CD4-positive, alpha-beta memory T cell (primary cell): ENCODE measurements around the gene HUWE1. TPM values are rescaled to one million over a fixed set of nuclear protein-coding genes. Genes with fewer than 3 reads are reported as not detected.
A peak's percentile ranks its signal among the peaks of the same experiment; 100 is the strongest.

ENCODE experiments used
- CTCF ChIA-PET: fragments of 350-600 bp; sonication (Branson Sonifier 250); formaldehyde crosslinking; loops from one replicate; lab custom pipeline; 2021; ENCODE audit warnings: inconsistent platforms; ENCODE audit not compliant: partially characterized antibody; lab: Charles Lee
- POLR2A ChIA-PET: fragments of 350-600 bp; sonication (Branson Sonifier 250); formaldehyde crosslinking; loops from one replicate; lab custom pipeline; 2021; ENCODE audit not compliant: partially characterized antibody; lab: Charles Lee
- DNase-seq, 5 donors: peaks; one replicate each; pipeline versions ENCODE4 v3.0.0 to v3.0.0-alpha.2; 2020 to 2022; ENCODE audit warnings: mixed read lengths in 1 of 5
- H3K27ac ChIP-seq: one replicate; pipeline ENCODE4 v1.7.0; 2013; ENCODE audit warnings: low read depth, low read length
- H3K27me3 ChIP-seq: 2 replicates; pipeline ENCODE4 v1.7.0; 2013; ENCODE audit warnings: mild to moderate bottlenecking, low read length, moderate library complexity; ENCODE audit not compliant: insufficient read depth
- H3K36me3 ChIP-seq: 2 replicates; pipeline ENCODE4 v1.7.0; 2013; ENCODE audit warnings: mild to moderate bottlenecking, low read length, moderate library complexity; ENCODE audit not compliant: insufficient read depth
- H3K4me1 ChIP-seq: 2 replicates; pipeline ENCODE4 v1.7.0; 2013; ENCODE audit warnings: mild to moderate bottlenecking, low read length, moderate library complexity; ENCODE audit not compliant: insufficient read depth
- H3K4me3 ChIP-seq, 2 donors: one replicate each; pipeline ENCODE4 v1.7.0; 2013; ENCODE audit warnings: low read length in 2 of 2, mild to moderate bottlenecking in 1 of 2
- H3K9me3 ChIP-seq, 2 donors: one replicate each; pipeline ENCODE4 v1.7.0; 2013; ENCODE audit warnings: low read length in 2 of 2, control low read depth in 1 of 2; ENCODE audit not compliant: control insufficient read depth in 1 of 2
- H3K27ac Mint-ChIP-seq, 7 donors: one replicate each; pipeline ENCODE4 v1.8.0; 2020 to 2021; ENCODE audit warnings: mixed read lengths in 7 of 7, mild to moderate bottlenecking in 6 of 7, inconsistent platforms in 3 of 7, moderate library complexity in 3 of 7
- H3K27me3 Mint-ChIP-seq, 2 donors: one replicate each; pipeline ENCODE4 v1.8.0; 2020 to 2021; ENCODE audit warnings: mixed read lengths in 2 of 2
- H3K36me3 Mint-ChIP-seq, 2 donors: one replicate each; pipeline ENCODE4 v1.8.0; 2020 to 2021; ENCODE audit warnings: mixed read lengths in 2 of 2, inconsistent platforms in 1 of 2, mild to moderate bottlenecking in 1 of 2
- H3K4me1 Mint-ChIP-seq, 4 donors: one replicate each; pipeline ENCODE4 v1.8.0; 2020 to 2021; ENCODE audit warnings: mixed read lengths in 4 of 4, mild to moderate bottlenecking in 1 of 4
- H3K4me3 Mint-ChIP-seq, 8 donors: one replicate each; pipeline ENCODE4 v1.8.0; 2020 to 2021; ENCODE audit warnings: mixed read lengths in 8 of 8, mild to moderate bottlenecking in 7 of 8, moderate library complexity in 6 of 8, inconsistent platforms in 3 of 8
- H3K9me3 Mint-ChIP-seq, 8 donors: one replicate each; pipeline ENCODE4 v1.8.0; 2020 to 2021; ENCODE audit warnings: mixed read lengths in 8 of 8, mild to moderate bottlenecking in 5 of 8, inconsistent platforms in 3 of 8, moderate library complexity in 1 of 8
- intact Hi-C: fragments of 100-400 bp; cut with micrococcal nuclease; formaldehyde crosslinking; loops from one replicate; pipeline ENCODE4 v1.15.1; 2023
- polyA plus RNA-seq, 2 donors: library from polyadenylated mRNA; unstranded; fragments of 300-500 nt; fragmentation: Illumina TruSeq; gene quantifications; one replicate each; pipeline ENCODE4 v1.2.3, GENCODE V29; 2021
- total RNA-seq, 2 experiments: library from RNA; stranded (reverse); gene quantifications; one replicate each; pipeline ENCODE4 v1.2.3, GENCODE V29; 2021

The HUWE1 gene
- total and polyA plus RNA-seq, 4 experiments from 2014 or later = 3.3 to 202 (median 97.7) TPM

- Mint-ChIP-seq H3K36me3 (peaks cover 5 to 59% of the 10 kb centered on the region in 2 donors), H3K27me3 (no peaks in the 10 kb centered on the region), H3K27ac (no peak overlapping the region), H3K4me3 (no peak overlapping the region), H3K4me1 (no peaks in the 10 kb centered on the region), H3K9me3 (no peaks in the 10 kb centered on the region)
- H3K4me3 ChIP-seq = no peak overlapping the region
- ChIA-PET CTCF (no interaction called here), POLR2A (no interaction called here)
- H3K27me3 ChIP-seq = no peaks in the 10 kb centered on the region
- H3K27ac ChIP-seq = no peak overlapping the region
- H3K4me1 ChIP-seq = no peaks in the 10 kb centered on the region
- no peak for DNase-seq
- H3K36me3 ChIP-seq = peaks cover 52% of the 10 kb centered on the region
- no peaks in the 10 kb centered on the region for H3K9me3 ChIP-seq
- intact Hi-C loops = no loop called here
These were observed 86.6 kb downstream of the HUWE1 start for GRCh38 chrX:53599781-53600396.

GRCh38 chrX:53598169-53598568, 88.3 kb downstream of the HUWE1 start:
- H3K4me1 Mint-ChIP-seq = no peaks in the 10 kb centered on the region
- POLR2A ChIA-PET = no interaction called here
- H3K27me3 Mint-ChIP-seq = no peaks in the 10 kb centered on the region
- H3K27me3 ChIP-seq = no peaks in the 10 kb centered on the region
- CTCF ChIA-PET = no interaction called here
- intact Hi-C loops = no loop called here
- peak overlapping the region in 1 of 7 donors; percentile 76 for H3K27ac Mint-ChIP-seq
- H3K4me3 ChIP-seq = no peak overlapping the region
- peaks cover 47% of the 10 kb centered on the region for H3K36me3 ChIP-seq
- no peak overlapping the region for H3K27ac ChIP-seq
- no peak overlapping the region for H3K4me3 Mint-ChIP-seq
- no peaks in the 10 kb centered on the region for H3K9me3 ChIP-seq
- no peaks in the 10 kb centered on the region for H3K9me3 Mint-ChIP-seq
- no peak for DNase-seq
- peaks cover 0 to 62% of the 10 kb centered on the region in 2 donors for H3K36me3 Mint-ChIP-seq
- no peaks in the 10 kb centered on the region for H3K4me1 ChIP-seq

GRCh38 chrX:53595266-53595810, 91.2 kb downstream of the HUWE1 start:
- no peaks in the 10 kb centered on the region for H3K9me3 Mint-ChIP-seq

GRCh38 chrX:53594354-53594753, 92.2 kb downstream of the HUWE1 start:
- Histone ChIP-seq H3K4me1 (no peaks in the 10 kb centered on the region), H3K36me3 (peaks cover 62% of the 10 kb centered on the region), H3K27ac (no peak overlapping the region), H3K9me3 (no peaks in the 10 kb centered on the region), H3K27me3 (no peaks in the 10 kb centered on the region), H3K4me3 (no peak overlapping the region)
- POLR2A ChIA-PET = no interaction called here
- Mint-ChIP-seq H3K4me3 (no peak overlapping the region), H3K36me3 (peaks cover 12 to 75% of the 10 kb centered on the region in 2 donors), H3K27ac (no peak overlapping the region), H3K27me3 (no peaks in the 10 kb centered on the region), H3K9me3 (no peaks in the 10 kb centered on the region), H3K4me1 (no peaks in the 10 kb centered on the region)
- no peak for DNase-seq
- intact Hi-C loops = no loop called here
- CTCF ChIA-PET = no interaction called here

More at GRCh38 chrX:53595266-53595810, 91.2 kb downstream of the HUWE1 start:
- POLR2A ChIA-PET = no interaction called here
- Histone ChIP-seq H3K36me3 (peaks cover 60% of the 10 kb centered on the region), H3K27me3 (no peaks in the 10 kb centered on the region), H3K27ac (no peak overlapping the region), H3K4me1 (no peaks in the 10 kb centered on the region), H3K4me3 (no peak overlapping the region), H3K9me3 (no peaks in the 10 kb centered on the region)
- Mint-ChIP-seq H3K4me3 (no peak overlapping the region), H3K27ac (no peak overlapping the region), H3K27me3 (no peaks in the 10 kb centered on the region), H3K36me3 (peaks cover 9 to 75% of the 10 kb centered on the region in 2 donors), H3K4me1 (no peaks in the 10 kb centered on the region)
- DNase-seq = no peak
- CTCF ChIA-PET = no interaction called here
- intact Hi-C loops = no loop called here

GRCh38 chrX:53587795-53588420, 98.6 kb downstream of the HUWE1 start:
- H3K36me3 Mint-ChIP-seq = peaks cover 28 to 84% of the 10 kb centered on the region in 2 donors
- peak overlapping the region in 1 of 7 donors; percentile 75 for H3K27ac Mint-ChIP-seq
- Histone ChIP-seq H3K27ac (no peak overlapping the region), H3K27me3 (no peaks in the 10 kb centered on the region), H3K36me3 (peaks cover 90% of the 10 kb centered on the region), H3K4me3 (no peak overlapping the region), H3K9me3 (no peaks in the 10 kb centered on the region), H3K4me1 (no peaks in the 10 kb centered on the region)
- H3K9me3 Mint-ChIP-seq = no peaks in the 10 kb centered on the region
- CTCF ChIA-PET = no interaction called here
- DNase-seq = no peak
- intact Hi-C loops = no loop called here
- no peak overlapping the region for H3K4me3 Mint-ChIP-seq
- POLR2A ChIA-PET = no interaction called here
- no peaks in the 10 kb centered on the region for H3K27me3 Mint-ChIP-seq
- no peaks in the 10 kb centered on the region for H3K4me1 Mint-ChIP-seq

GRCh38 chrX:53584891-53585290, 101.6 kb downstream of the HUWE1 start:
- H3K27me3 Mint-ChIP-seq = no peaks in the 10 kb centered on the region
- H3K36me3 Mint-ChIP-seq = peaks cover 34 to 76% of the 10 kb centered on the region in 2 donors
- POLR2A ChIA-PET = no interaction called here
- H3K4me1 Mint-ChIP-seq = no peaks in the 10 kb centered on the region
- H3K27me3 ChIP-seq = no peaks in the 10 kb centered on the region
- H3K9me3 Mint-ChIP-seq = no peaks in the 10 kb centered on the region
- H3K27ac Mint-ChIP-seq = no peak overlapping the region
- no peak overlapping the region for H3K4me3 ChIP-seq
- no peaks in the 10 kb centered on the region for H3K4me1 ChIP-seq
- no peaks in the 10 kb centered on the region for H3K9me3 ChIP-seq
- no peak overlapping the region for H3K4me3 Mint-ChIP-seq
- no peak overlapping the region for H3K27ac ChIP-seq
- DNase-seq = no peak
- CTCF ChIA-PET = no interaction called here
- intact Hi-C loops = no loop called here
- H3K36me3 ChIP-seq = peaks cover 75% of the 10 kb centered on the region

- Histone ChIP-seq H3K9me3 (no peaks in the 10 kb centered on the region), H3K4me1 (no peaks in the 10 kb centered on the region), H3K4me3 (no peak overlapping the region), H3K27ac (no peak overlapping the region), H3K27me3 (no peaks in the 10 kb centered on the region), H3K36me3 (peaks cover 62% of the 10 kb centered on the region)
- Mint-ChIP-seq H3K27me3 (no peaks in the 10 kb centered on the region), H3K27ac (no peak overlapping the region), H3K9me3 (no peaks in the 10 kb centered on the region), H3K36me3 (peaks cover 35 to 64% of the 10 kb centered on the region in 2 donors), H3K4me1 (no peaks in the 10 kb centered on the region), H3K4me3 (no peak overlapping the region)
- CTCF ChIA-PET = no interaction called here
- POLR2A ChIA-PET = no interaction called here
- intact Hi-C loops = no loop called here
- DNase-seq = no peak
These were observed 102.9 kb downstream of the HUWE1 start for GRCh38 chrX:53583571-53583970.
